Gastrocnemius medialis (tissue), 4 donors: ENCODE measurements around the gene UBE2M.

Experiments
- POLR2A ChIP-seq, 2 donors: fragments of 450-650 bp; IDR thresholded peaks; one replicate each; pipeline ENCODE4 v1.6.1; 2017; ENCODE audit warnings: antibody characterized with exemption in 2 of 2, mild to moderate bottlenecking in 2 of 2, moderate library complexity in 2 of 2
- TF ChIP-seq, protein P1 (sequence below), 5 experiments: fragments of 450-650 bp in 3 of 5; fragments of 200-600 bp in 2 of 5; sonication (generic) in 2 of 5; IDR thresholded peaks in 4 of 5; conservative IDR thresholded peaks in 1 of 5; 1 replicate in 4 of 5; 2 replicates in 1 of 5; pipeline ENCODE4 v1.5.1; 2016 to 2019; ENCODE audit warnings: antibody characterized with exemption in 5 of 5, mild to moderate bottlenecking in 3 of 5, moderate library complexity in 3 of 5

DNA sequence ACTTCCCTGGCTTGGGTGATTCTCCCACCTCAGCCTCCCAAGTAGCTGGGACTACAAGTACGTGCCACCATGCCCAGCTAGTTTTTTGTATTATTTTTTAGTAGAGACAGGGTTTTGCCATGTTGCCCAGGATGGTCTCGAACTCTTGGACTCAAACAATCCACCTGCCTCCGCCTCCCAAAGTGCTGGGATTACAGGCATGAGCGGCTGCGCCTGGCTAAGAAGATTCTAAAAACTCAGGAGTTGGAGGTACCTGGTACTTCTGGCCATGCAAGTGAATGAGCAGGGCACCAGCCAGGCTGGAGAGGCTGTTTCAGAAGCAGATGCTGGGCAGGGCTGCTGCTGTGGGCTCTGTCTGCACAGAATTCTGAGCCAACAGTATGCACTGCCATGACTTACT is 8.6 kb upstream of the UBE2M start:
- TF ChIP-seq, protein P1, sequence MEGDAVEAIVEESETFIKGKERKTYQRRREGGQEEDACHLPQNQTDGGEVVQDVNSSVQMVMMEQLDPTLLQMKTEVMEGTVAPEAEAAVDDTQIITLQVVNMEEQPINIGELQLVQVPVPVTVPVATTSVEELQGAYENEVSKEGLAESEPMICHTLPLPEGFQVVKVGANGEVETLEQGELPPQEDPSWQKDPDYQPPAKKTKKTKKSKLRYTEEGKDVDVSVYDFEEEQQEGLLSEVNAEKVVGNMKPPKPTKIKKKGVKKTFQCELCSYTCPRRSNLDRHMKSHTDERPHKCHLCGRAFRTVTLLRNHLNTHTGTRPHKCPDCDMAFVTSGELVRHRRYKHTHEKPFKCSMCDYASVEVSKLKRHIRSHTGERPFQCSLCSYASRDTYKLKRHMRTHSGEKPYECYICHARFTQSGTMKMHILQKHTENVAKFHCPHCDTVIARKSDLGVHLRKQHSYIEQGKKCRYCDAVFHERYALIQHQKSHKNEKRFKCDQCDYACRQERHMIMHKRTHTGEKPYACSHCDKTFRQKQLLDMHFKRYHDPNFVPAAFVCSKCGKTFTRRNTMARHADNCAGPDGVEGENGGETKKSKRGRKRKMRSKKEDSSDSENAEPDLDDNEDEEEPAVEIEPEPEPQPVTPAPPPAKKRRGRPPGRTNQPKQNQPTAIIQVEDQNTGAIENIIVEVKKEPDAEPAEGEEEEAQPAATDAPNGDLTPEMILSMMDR (IDR thresholded peaks at IDR 0.05 in 4 of 5, conservative IDR thresholded peaks at IDR 0.05 in 1 of 5), result no peak
- TF ChIP-seq POLR2A (IDR thresholded peaks at IDR 0.05), result no peak
